Mesothelial cell of epicardium (in vitro differentiated cells): ENCODE results near the gene MXRA8. TPM values are rescaled to one million over a fixed set of nuclear protein-coding genes. Genes with fewer than 3 reads are reported as not detected.

Source experiments
- DNase-seq, 2 experiments: peaks; one replicate each; pipeline ENCODE4 v3.0.0; 2021; ENCODE audit warnings: low spot score in 2 of 2; ENCODE audit not compliant: unreplicated experiment in 2 of 2
- H3K27ac Mint-ChIP-seq: 2 replicates; pipeline ENCODE4 v1.8.0; 2021; ENCODE audit warnings: mixed read lengths
- H3K27me3 Mint-ChIP-seq: 2 replicates; pipeline ENCODE4 v1.8.0; 2021; ENCODE audit warnings: low read depth, mixed read lengths
- H3K36me3 Mint-ChIP-seq: 2 replicates; pipeline ENCODE4 v1.8.0; 2021; ENCODE audit warnings: mixed read lengths
- H3K4me1 Mint-ChIP-seq: 2 replicates; pipeline ENCODE4 v1.8.0; 2021; ENCODE audit warnings: mixed read lengths
- H3K4me3 Mint-ChIP-seq: 2 replicates; pipeline ENCODE4 v1.8.0; 2021; ENCODE audit warnings: mild to moderate bottlenecking, moderate library complexity, mixed read lengths
- H3K9me3 Mint-ChIP-seq: 2 replicates; pipeline ENCODE4 v1.8.0; 2021; ENCODE audit warnings: mixed read lengths
- total RNA-seq: library from RNA; stranded (reverse); gene quantifications from 3 replicates; pipeline ENCODE4 v1.2.1, GENCODE V29; 2021
- TF ChIP-seq, protein P1 (sequence below): fragments of 200-600 bp; sonication (generic); IDR thresholded peaks from one replicate; pipeline ENCODE4 v1.5.0; 2021; ENCODE audit warnings: antibody characterized with exemption; ENCODE audit not compliant: unreplicated experiment

The MXRA8 gene
- total RNA-seq, 1 donor from 2014 or later = 157 TPM

DNA sequence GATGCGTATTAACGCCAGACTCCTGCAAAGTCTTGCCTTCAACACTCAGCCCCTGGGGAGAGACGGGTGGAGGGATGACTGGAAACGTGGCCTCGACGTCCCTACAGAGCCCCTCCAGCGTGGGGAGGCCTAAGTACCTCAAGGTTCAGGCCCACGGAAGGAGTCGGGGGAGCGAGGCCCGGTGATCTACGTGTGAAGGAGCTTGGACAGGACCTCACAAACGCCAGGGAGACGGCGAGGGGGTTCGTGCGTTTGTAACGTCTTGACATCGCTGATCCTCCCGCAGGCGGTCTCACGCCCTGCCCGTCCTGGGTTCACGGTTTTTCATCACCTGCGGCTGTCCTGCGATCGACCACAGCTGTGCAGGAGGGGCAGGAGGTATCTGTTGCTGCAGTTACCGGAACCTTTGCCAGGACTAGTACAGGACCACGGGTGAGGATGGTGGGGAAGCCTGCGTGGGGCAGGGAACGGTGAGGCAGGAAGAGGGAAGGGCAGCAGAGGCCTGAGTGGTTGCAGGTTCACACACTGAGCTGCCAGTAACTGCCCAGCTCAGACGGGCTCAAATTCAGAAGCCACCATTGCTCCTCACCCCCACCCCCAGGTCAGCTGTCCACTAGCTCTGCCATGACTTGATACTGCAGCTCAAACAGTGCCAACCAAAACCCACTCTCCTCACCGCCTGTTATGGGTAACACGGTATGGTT, 41.7 kb upstream of the MXRA8 start:
- H3K27me3 Mint-ChIP-seq = no peaks in the 10 kb centered on the region
- peaks cover 24% of the 10 kb centered on the region for H3K4me1 Mint-ChIP-seq
- TF ChIP-seq, protein P1, sequence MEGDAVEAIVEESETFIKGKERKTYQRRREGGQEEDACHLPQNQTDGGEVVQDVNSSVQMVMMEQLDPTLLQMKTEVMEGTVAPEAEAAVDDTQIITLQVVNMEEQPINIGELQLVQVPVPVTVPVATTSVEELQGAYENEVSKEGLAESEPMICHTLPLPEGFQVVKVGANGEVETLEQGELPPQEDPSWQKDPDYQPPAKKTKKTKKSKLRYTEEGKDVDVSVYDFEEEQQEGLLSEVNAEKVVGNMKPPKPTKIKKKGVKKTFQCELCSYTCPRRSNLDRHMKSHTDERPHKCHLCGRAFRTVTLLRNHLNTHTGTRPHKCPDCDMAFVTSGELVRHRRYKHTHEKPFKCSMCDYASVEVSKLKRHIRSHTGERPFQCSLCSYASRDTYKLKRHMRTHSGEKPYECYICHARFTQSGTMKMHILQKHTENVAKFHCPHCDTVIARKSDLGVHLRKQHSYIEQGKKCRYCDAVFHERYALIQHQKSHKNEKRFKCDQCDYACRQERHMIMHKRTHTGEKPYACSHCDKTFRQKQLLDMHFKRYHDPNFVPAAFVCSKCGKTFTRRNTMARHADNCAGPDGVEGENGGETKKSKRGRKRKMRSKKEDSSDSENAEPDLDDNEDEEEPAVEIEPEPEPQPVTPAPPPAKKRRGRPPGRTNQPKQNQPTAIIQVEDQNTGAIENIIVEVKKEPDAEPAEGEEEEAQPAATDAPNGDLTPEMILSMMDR = no peak
- peak overlapping the region; percentile 88 for H3K27ac Mint-ChIP-seq
- no peak for DNase-seq
- no peaks in the 10 kb centered on the region for H3K9me3 Mint-ChIP-seq
- H3K4me3 Mint-ChIP-seq = peak overlapping the region; percentile 89
- H3K36me3 Mint-ChIP-seq = peaks cover 21% of the 10 kb centered on the region

DNA sequence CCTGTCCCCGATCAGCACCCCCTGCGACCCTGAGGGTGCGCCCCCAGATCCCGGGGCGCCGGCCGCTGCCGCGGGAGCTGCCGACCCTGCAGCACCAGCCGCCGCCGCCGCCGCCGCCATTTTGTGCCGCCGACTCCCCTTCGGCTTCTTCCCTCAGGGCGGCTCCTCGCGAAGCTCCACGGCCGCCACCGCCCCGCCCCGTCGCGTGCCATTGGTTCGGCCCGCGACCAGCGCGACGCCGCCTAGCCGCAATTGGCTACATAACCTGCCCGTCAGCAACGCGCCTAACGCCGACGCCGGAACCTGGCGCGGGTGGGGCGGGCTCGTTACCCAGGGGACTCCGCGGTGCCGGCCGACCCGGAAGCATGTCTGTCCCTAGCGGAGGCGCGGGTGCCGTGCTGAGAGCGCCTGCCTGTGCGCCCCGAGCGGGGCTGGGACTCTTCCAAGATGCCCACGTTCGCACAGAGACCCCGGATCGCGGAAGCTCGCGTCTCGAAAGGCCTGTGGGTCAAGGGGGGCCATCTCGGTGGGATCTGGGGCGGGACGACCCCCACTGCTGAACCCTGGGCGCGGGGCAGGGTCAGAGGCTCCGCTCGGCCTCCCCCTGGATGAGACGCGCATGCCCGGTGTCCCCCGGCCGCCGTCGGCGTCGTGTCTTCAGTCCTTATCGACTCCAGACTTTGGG, 41.0 kb upstream of the MXRA8 start, which contains the start of gene CCNL2:
Gene CCNL2 (minus strand): TSS at position 149 of the 685 bp plus-strand sequence. CDS start 29 bp downstream, at position 120.
- Mint-ChIP-seq H3K36me3 (peaks cover 23% of the 10 kb centered on the region), H3K9me3 (no peaks in the 10 kb centered on the region)
- TF ChIP-seq, protein P1 = peak; percentile 60

DNA sequence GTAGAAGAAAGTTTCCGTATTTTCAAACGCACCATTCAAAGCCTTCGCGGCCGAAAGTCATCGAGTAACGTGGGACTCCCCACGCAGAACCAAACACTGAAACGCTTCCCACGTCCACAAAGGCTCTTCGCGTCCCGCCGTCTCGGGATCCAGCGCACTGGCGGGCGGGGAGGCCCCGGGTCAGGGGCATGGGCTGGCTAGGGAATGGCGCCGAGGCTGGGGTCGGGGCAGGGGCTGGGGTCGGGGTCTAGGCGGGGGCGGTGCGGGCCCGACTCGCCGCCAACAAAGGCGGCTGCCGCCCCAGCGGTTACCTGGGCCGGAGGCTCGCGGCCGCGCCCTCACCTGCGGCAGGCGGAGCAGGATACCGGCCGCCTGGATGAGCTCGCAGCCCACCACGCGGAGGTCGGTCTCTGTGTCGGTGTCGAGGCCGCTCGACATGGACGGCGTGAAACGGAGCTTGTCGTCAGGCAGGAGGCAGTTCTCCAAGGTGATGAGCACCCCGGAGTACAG, 40.4 kb upstream of the MXRA8 start:
- DNase-seq = no peak
- Mint-ChIP-seq H3K27ac (peak overlapping the region; percentile 92), H3K9me3 (no peaks in the 10 kb centered on the region), H3K36me3 (peaks cover 26% of the 10 kb centered on the region), H3K4me1 (peaks cover 24% of the 10 kb centered on the region), H3K4me3 (peak overlapping the region; percentile 89), H3K27me3 (no peaks in the 10 kb centered on the region)
- TF ChIP-seq, protein P1 = no peak

More for the DNA sequence above, 41.0 kb upstream of the MXRA8 start, which contains the start of gene CCNL2:
- H3K27ac Mint-ChIP-seq = peak within 1 kb of the TSS; percentile 92
- DNase-seq = peak; percentile 99
- H3K4me3 Mint-ChIP-seq = peak within 1 kb of the TSS; percentile 89
- H3K4me1 Mint-ChIP-seq = peaks cover 24% of the 10 kb centered on the region
- no peaks in the 10 kb centered on the region for H3K27me3 Mint-ChIP-seq

DNA sequence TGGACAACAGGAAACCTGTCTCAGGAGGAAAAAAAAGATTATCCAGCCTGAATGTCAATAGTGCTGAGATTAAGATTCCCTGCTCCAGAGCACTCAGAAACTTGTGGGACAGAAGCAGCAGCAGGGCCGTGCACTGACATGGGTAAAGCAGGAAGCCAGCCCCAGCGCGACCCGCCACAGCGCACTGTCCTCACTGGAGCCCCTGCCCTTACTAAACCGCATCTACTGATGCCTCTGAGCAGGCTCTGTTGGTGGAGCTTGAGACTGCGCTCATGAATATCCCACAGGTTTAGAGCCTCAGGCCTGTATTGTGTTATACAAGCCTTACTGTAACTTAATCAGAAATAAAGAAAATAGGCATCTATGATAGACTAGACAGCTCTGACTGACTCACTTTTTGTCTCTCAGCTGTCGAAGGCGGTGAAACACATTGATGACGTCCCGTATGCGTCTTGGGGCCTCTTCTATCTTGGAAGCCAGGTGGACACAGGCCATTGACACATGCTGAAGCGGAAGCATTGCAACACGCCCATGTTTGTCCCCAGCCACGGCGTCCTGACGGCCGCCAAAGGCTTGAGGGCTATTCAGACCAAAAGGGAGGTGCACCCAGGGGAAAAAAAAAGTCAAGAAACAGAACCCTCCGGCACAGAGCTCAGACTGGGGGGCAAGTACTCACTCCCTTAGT, 39.6 kb upstream of the MXRA8 start:
- Mint-ChIP-seq H3K9me3 (no peaks in the 10 kb centered on the region), H3K4me1 (peaks cover 24% of the 10 kb centered on the region), H3K4me3 (peak overlapping the region; percentile 89), H3K27me3 (no peaks in the 10 kb centered on the region), H3K36me3 (peaks cover 28% of the 10 kb centered on the region), H3K27ac (peak overlapping the region; percentile 92)
- DNase-seq = no peak
- TF ChIP-seq, protein P1 = no peak

DNA sequence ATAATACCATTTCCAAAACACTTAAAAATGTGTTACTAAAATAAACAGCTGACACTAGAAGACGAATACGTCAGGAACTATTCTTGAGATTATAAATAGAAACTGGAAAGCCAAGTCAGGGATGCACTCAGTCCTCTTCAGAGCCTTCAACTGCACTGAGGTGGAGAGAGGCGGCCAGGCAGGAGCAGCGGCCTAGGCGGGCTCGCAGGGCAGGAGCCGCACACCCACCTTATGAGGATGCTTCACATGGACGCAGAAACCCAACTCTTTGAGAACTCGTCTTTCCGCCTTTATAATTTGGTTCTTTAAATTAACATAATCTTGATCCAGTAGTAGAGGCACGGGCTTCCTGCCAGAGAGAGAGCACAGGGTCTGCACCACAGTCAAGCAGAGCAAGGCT, 36.8 kb upstream of the MXRA8 start:
- Mint-ChIP-seq H3K4me3 (no peak overlapping the region), H3K4me1 (peaks cover 17% of the 10 kb centered on the region), H3K9me3 (no peaks in the 10 kb centered on the region), H3K27me3 (no peaks in the 10 kb centered on the region), H3K36me3 (peaks cover 48% of the 10 kb centered on the region), H3K27ac (no peak overlapping the region)
- TF ChIP-seq, protein P1 = no peak
- no peak for DNase-seq
